HuH-7.5 (cell line): ENCODE data around the gene PUM1.
"Not testable (repeated sequence)": the region's sequence is repeated elsewhere in the genome, so short reads cannot be mapped to it uniquely, and the experiment has no call there.

ENCODE experiments used
- DNase-seq: peaks from one replicate; pipeline ENCODE4 v3.0.0; 2011; ENCODE audit warnings: low spot score

Gene PUM1

GRCh38 chr1:30957560-30958222 is 107.8 kb downstream of the PUM1 start:
- no peak for DNase-seq

- no peak for DNase-seq
These were observed 110.0 kb downstream of the PUM1 start for GRCh38 chr1:30955448-30956015.

GRCh38 chr1:30953685-30954084 is 111.8 kb downstream of the PUM1 start:
- DNase-seq, result no peak

- DNase-seq, result no peak
These were observed 113.4 kb downstream of the PUM1 start for GRCh38 chr1:30952098-30952497.

- DNase-seq, result no peak
These were observed 114.8 kb downstream of the PUM1 start for GRCh38 chr1:30950700-30951099.

- no peak for DNase-seq
These were observed 115.5 kb downstream of the PUM1 start for GRCh38 chr1:30950053-30950452.

- not testable (repeated sequence) for DNase-seq
These were observed 116.1 kb downstream of the PUM1 start for GRCh38 chr1:30949487-30949838.

- DNase-seq, result not testable (repeated sequence)
These were observed 116.6 kb downstream of the PUM1 start for GRCh38 chr1:30948813-30949486.

- no peak for DNase-seq
These were observed 117.2 kb downstream of the PUM1 start for GRCh38 chr1:30948278-30948677.

GRCh38 chr1:30947212-30947611 is 118.3 kb downstream of the PUM1 start:
- DNase-seq, result no peak

- DNase-seq, result no peak
These were observed 123.1 kb downstream of the PUM1 start for GRCh38 chr1:30942326-30942963.

- DNase-seq, result no peak
These were observed 125.0 kb downstream of the PUM1 start for GRCh38 chr1:30940541-30940940.

GRCh38 chr1:30936541-30937171 is 128.9 kb downstream of the PUM1 start:
- no peak for DNase-seq

GRCh38 chr1:30935758-30936157 is 129.8 kb downstream of the PUM1 start:
- DNase-seq, result not testable (repeated sequence)

- no peak for DNase-seq
These were observed 130.9 kb downstream of the PUM1 start for GRCh38 chr1:30934613-30935012.

GRCh38 chr1:30933874-30934252 is 131.7 kb downstream of the PUM1 start:
- no peak for DNase-seq

GRCh38 chr1:30930631-30931173 is 134.8 kb downstream of the PUM1 start:
- no peak for DNase-seq

- DNase-seq, result no peak
These were observed 135.5 kb downstream of the PUM1 start for GRCh38 chr1:30929944-30930525.

- no peak for DNase-seq
These were observed 136.2 kb downstream of the PUM1 start for GRCh38 chr1:30929135-30929889.

GRCh38 chr1:30928789-30929134 is 136.8 kb downstream of the PUM1 start:
- DNase-seq, result no peak

- DNase-seq, result no peak
These were observed 137.3 kb downstream of the PUM1 start for GRCh38 chr1:30928171-30928570.
